HG03460 (cell line): Measurements from ENCODE around the gene TSPAN18.

Source experiments
- ATAC-seq: cut with Tn5 transposase; IDR thresholded peaks from one replicate; pipeline ENCODE4 v1.9.1; 2021; ENCODE audit not compliant: unreplicated experiment

The TSPAN18 gene

GRCh38 chr11:44952500-44953260, 225.9 kb downstream of the TSPAN18 start:
- ATAC-seq, result no peak

GRCh38 chr11:44954051-44954906, 227.5 kb downstream of the TSPAN18 start:
- ATAC-seq, result no peak

- no peak for ATAC-seq
Measured at GRCh38 chr11:44955015-44955738, 228.4 kb downstream of the TSPAN18 start.

- no peak for ATAC-seq
Measured at GRCh38 chr11:44957040-44957515, 230.3 kb downstream of the TSPAN18 start.

GRCh38 chr11:44957776-44958564, 231.2 kb downstream of the TSPAN18 start:
- ATAC-seq, result no peak

GRCh38 chr11:44959064-44959463, 232.3 kb downstream of the TSPAN18 start:
- ATAC-seq, result no peak

- ATAC-seq, result no peak
Measured at GRCh38 chr11:44960200-44960845, 233.6 kb downstream of the TSPAN18 start.

GRCh38 chr11:44962464-44962863, 235.7 kb downstream of the TSPAN18 start:
- no peak for ATAC-seq

GRCh38 chr11:44963136-44963535, 236.4 kb downstream of the TSPAN18 start:
- ATAC-seq, result no peak

GRCh38 chr11:44963948-44964347, 237.2 kb downstream of the TSPAN18 start:
- ATAC-seq, result no peak

GRCh38 chr11:44964526-44965209, 237.9 kb downstream of the TSPAN18 start:
- no peak for ATAC-seq

GRCh38 chr11:44966694-44967093, 239.9 kb downstream of the TSPAN18 start:
- ATAC-seq, result no peak

GRCh38 chr11:44967930-44968496, 241.3 kb downstream of the TSPAN18 start:
- ATAC-seq, result no peak

GRCh38 chr11:44968510-44968909, 241.7 kb downstream of the TSPAN18 start:
- no peak for ATAC-seq

GRCh38 chr11:44969651-44970252, 243.0 kb downstream of the TSPAN18 start:
- ATAC-seq, result no peak

- ATAC-seq, result no peak
Measured at GRCh38 chr11:44970293-44970692, 243.5 kb downstream of the TSPAN18 start.

GRCh38 chr11:44971185-44971584, 244.4 kb downstream of the TSPAN18 start:
- no peak for ATAC-seq

- ATAC-seq, result no peak
Measured at GRCh38 chr11:44972746-44973435, 246.1 kb downstream of the TSPAN18 start.
